Parathyroid adenoma (tissue), 2 donors: ENCODE data around the gene FARSA.
A peak's percentile ranks its signal among the peaks of the same experiment; 100 is the strongest.
"Not testable (repeated sequence)": the region's sequence is repeated elsewhere in the genome, so short reads cannot be mapped to it uniquely, and the experiment has no call there.

ENCODE experiments used
- H2AFZ ChIP-seq: fragments of 300-600 bp; sonication (generic); one replicate; pipeline ENCODE4 v1.7.0; 2017; ENCODE audit warnings: antibody characterized with exemption, mild to moderate bottlenecking
- H3K27ac ChIP-seq: fragments of 300-600 bp; sonication (generic); one replicate; pipeline ENCODE4 v1.7.0; 2017
- H3K27me3 ChIP-seq: fragments of 300-600 bp; sonication (generic); one replicate; pipeline ENCODE4 v1.7.0; 2017; ENCODE audit warnings: low read length; ENCODE audit not compliant: control insufficient read depth, insufficient read depth
- H3K36me3 ChIP-seq: fragments of 300-600 bp; sonication (generic); one replicate; pipeline ENCODE4 v1.7.0; 2017; ENCODE audit warnings: low read length; ENCODE audit not compliant: control insufficient read depth, insufficient read depth
- H3K4me1 ChIP-seq: fragments of 300-600 bp; sonication (generic); one replicate; pipeline ENCODE4 v1.7.0; 2017; ENCODE audit warnings: control low read depth
- H3K4me2 ChIP-seq: fragments of 300-600 bp; sonication (generic); one replicate; pipeline ENCODE4 v1.7.0; 2017; ENCODE audit warnings: low read length
- H3K4me3 ChIP-seq: fragments of 300-600 bp; sonication (generic); one replicate; pipeline ENCODE4 v1.7.0; 2017; ENCODE audit warnings: low read depth, low read length
- H3K79me2 ChIP-seq: fragments of 300-600 bp; sonication (generic); one replicate; pipeline ENCODE4 v1.7.0; 2017; ENCODE audit warnings: control low read depth
- H3K9ac ChIP-seq: fragments of 300-600 bp; sonication (generic); one replicate; pipeline ENCODE4 v1.7.0; 2017; ENCODE audit warnings: mild to moderate bottlenecking
- H3K9me3 ChIP-seq: fragments of 300-600 bp; sonication (generic); one replicate; pipeline ENCODE4 v1.7.0; 2017; ENCODE audit warnings: low read length; ENCODE audit not compliant: control insufficient read depth
- TF ChIP-seq, protein P1 (sequence below): fragments of 300-600 bp; sonication (generic); IDR thresholded peaks from one replicate; pipeline ENCODE4 v1.7.0; 2017; ENCODE audit warnings: antibody characterized with exemption, mild to moderate bottlenecking
- donor health status: primary hyperparathyroidism.

Gene FARSA

DNA sequence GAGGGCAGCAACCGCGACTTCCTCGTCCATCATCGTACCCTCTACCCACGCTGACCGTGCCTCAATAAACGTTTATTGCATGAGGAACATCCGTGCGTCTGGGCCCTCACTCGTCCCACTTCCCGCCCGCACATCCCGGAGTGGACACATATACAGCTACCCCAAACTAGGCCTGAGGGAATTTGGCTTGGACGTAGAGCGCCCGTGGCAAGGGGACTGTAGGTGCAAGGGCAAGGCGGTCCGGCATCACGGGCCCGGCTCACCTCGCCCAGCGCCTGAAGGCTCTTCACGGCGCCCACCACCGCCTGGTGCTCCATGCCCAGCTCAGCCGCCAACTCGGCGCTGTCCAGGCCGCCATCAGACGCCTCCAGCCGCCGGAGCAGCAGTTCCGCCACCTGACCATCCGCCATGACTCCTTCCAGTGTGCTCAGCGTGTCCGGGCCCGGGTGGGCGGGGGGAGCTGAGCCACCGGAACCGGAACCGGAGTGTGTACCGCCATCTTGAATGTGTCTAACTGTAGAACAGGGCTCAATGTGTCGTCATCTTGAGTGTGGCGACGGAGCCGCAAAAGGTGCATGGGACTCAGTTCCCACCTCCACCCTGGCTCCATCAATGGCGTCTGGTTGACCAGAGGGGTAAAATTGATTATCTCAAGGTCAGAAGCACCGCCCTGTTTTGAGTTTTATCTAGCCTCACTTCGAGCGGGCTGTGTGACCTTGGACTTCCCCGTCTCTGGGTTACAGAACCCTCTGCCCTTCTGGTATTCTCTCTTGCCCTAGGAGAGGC lies at the start of gene FARSA:
Gene FARSA, minus strand, starts transcription at position 425 of the 786 bp plus-strand sequence. Its CDS starts 15 bp downstream, at position 410.
- TF ChIP-seq, protein P1, sequence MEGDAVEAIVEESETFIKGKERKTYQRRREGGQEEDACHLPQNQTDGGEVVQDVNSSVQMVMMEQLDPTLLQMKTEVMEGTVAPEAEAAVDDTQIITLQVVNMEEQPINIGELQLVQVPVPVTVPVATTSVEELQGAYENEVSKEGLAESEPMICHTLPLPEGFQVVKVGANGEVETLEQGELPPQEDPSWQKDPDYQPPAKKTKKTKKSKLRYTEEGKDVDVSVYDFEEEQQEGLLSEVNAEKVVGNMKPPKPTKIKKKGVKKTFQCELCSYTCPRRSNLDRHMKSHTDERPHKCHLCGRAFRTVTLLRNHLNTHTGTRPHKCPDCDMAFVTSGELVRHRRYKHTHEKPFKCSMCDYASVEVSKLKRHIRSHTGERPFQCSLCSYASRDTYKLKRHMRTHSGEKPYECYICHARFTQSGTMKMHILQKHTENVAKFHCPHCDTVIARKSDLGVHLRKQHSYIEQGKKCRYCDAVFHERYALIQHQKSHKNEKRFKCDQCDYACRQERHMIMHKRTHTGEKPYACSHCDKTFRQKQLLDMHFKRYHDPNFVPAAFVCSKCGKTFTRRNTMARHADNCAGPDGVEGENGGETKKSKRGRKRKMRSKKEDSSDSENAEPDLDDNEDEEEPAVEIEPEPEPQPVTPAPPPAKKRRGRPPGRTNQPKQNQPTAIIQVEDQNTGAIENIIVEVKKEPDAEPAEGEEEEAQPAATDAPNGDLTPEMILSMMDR: no peak
- H3K79me2 ChIP-seq: peaks cover 20% of the 10 kb centered on the region
- peaks cover 12% of the 10 kb centered on the region for H3K4me1 ChIP-seq
- no peaks in the 10 kb centered on the region for H3K36me3 ChIP-seq
- peak within 1 kb of the TSS; percentile 93 for H2AFZ ChIP-seq
- H3K4me3 ChIP-seq: peak within 1 kb of the TSS; percentile 92
- H3K9me3 ChIP-seq: no peaks in the 10 kb centered on the region
- H3K27me3 ChIP-seq: no peaks in the 10 kb centered on the region
- H3K4me2 ChIP-seq: peak within 1 kb of the TSS; percentile 94
- peak within 1 kb of the TSS; percentile 73 for H3K27ac ChIP-seq
- peak within 1 kb of the TSS; percentile 47 for H3K9ac ChIP-seq

DNA sequence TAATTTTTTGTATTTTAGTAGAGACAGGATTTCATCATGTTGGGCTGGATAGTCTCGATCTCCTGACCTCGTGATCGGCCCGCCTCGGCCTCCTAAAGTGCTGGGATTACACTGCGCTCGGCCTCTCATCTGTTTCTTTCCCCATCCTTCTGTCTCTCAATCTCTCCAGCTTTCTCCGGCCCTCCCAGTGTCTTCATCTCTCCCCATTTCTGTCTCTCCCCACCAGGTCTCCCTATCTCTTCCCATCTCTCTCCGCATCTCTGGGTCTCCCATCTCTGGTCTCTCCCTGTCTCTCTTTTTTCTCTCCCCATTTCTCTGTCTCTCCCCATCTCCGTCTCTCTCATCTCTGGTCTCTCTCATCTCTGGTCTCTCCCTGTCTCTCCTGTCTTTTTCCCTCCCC lies 49.6 kb upstream of the FARSA start:
- Histone ChIP-seq H3K36me3 (no peaks in the 10 kb centered on the region), H3K9ac (no peak overlapping the region), H2AFZ (peak overlapping the region; percentile 62), H3K79me2 (no peaks in the 10 kb centered on the region), H3K4me1 (no peaks in the 10 kb centered on the region), H3K27me3 (no peaks in the 10 kb centered on the region), H3K4me3 (peak overlapping the region; percentile 53), H3K9me3 (no peaks in the 10 kb centered on the region), H3K4me2 (peak overlapping the region; percentile 67), H3K27ac (no peak overlapping the region)
- TF ChIP-seq, protein P1: no peak

DNA sequence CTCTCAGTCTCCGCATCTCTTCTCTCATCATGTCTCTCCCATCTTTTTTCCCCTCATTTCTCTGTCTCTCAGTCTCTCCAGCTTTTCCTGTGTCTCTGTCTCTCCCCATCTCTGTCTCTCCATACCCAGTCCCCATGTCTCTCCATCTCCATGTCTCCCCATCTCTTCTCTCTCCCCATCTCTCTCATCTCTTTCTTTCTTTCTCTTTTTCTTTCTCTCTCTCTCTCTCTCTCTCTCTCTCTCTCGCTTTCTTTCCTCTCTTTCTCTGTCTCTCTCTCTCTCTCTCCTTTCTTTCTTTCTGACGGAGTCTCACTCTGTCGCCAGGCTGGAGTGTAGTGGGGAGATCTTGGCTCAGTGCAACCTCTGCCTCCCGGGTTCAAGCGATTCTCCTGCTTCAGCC lies 49.1 kb upstream of the FARSA start:
- no peak overlapping the region for H3K4me2 ChIP-seq
- no peaks in the 10 kb centered on the region for H3K36me3 ChIP-seq
- no peaks in the 10 kb centered on the region for H3K79me2 ChIP-seq
- no peak overlapping the region for H3K9ac ChIP-seq
- H3K4me3 ChIP-seq: no peak overlapping the region
- no peaks in the 10 kb centered on the region for H3K9me3 ChIP-seq
- H3K27ac ChIP-seq: no peak overlapping the region
- H3K27me3 ChIP-seq: no peaks in the 10 kb centered on the region
- H3K4me1 ChIP-seq: no peaks in the 10 kb centered on the region
- TF ChIP-seq, protein P1: no peak
- no peak overlapping the region for H2AFZ ChIP-seq

DNA sequence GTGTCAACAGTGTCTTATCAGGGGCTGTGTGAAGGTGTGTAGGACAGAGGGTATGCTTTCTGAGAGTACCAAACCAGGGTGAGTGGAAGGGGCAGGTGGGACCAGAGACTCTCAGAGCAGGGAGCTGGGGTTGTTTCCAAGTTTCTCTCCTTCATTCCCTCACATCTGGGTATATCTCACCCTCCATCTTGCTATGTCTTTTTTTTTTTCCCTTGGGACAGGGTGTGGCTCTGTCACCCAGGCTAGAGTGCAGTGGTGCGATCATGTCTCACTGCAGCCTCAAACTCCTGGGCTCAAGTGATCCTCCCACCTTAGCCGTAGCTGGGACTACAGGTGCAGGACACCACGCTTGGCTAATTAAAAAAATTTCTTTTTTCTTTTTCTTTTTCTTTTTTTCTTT lies 46.5 kb upstream of the FARSA start:
- H3K9me3 ChIP-seq: no peaks in the 10 kb centered on the region
- H3K4me1 ChIP-seq: no peaks in the 10 kb centered on the region
- H3K27ac ChIP-seq: no peak overlapping the region
- H3K4me3 ChIP-seq: no peak overlapping the region
- H3K4me2 ChIP-seq: no peak overlapping the region
- no peaks in the 10 kb centered on the region for H3K36me3 ChIP-seq
- TF ChIP-seq, protein P1: no peak
- H2AFZ ChIP-seq: no peak overlapping the region
- H3K9ac ChIP-seq: no peak overlapping the region
- H3K79me2 ChIP-seq: no peaks in the 10 kb centered on the region
- H3K27me3 ChIP-seq: no peaks in the 10 kb centered on the region

DNA sequence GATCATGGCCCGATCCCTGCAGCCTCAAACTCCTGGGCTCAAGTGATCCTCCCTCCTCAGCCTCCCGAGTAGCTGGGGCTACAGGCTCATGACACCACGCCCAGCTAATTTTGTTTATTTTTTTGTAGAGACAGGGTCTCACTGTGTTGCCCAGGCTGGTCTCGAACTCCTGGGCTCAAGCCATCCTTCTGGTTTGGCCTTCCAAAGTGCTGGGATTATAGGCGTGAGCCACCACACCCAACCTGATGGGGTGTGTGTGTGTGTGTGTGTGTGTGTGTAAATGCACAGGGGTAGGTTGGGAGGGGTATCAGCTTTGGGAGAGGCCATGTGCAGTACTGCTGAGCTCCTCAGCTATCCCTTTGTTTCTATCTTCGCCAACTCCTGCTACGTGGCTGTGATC lies 42.6 kb upstream of the FARSA start:
- H3K4me2 ChIP-seq, H3K4me3 ChIP-seq, H2AFZ ChIP-seq, H3K27me3 ChIP-seq, H3K27ac ChIP-seq, H3K4me1 ChIP-seq, H3K36me3 ChIP-seq, H3K9ac ChIP-seq, H3K79me2 ChIP-seq, H3K9me3 ChIP-seq: not testable (repeated sequence)
